Activated naive CD4-positive, alpha-beta T cell treated with anti-CD3 and anti-CD28 coated beads, Interleukin-2, amount 50 U/mL, for 16 hours (primary cell): ENCODE data around the gene TMEM138.

ENCODE experiments used
- DNase-seq: peaks from one replicate; pipeline ENCODE4 v3.0.0-alpha.2; 2020

The TMEM138 gene

GRCh38 chr11:61411589-61411988 is 49.4 kb downstream of the TMEM138 start:
- DNase-seq = no peak

GRCh38 chr11:61413496-61413895 is 51.3 kb downstream of the TMEM138 start:
- no peak for DNase-seq

- no peak for DNase-seq
Observed at GRCh38 chr11:61414547-61414946, 52.4 kb downstream of the TMEM138 start.

GRCh38 chr11:61415381-61415780 is 53.2 kb downstream of the TMEM138 start:
- no peak for DNase-seq

GRCh38 chr11:61416941-61417340 is 54.8 kb downstream of the TMEM138 start:
- no peak for DNase-seq

- no peak for DNase-seq
Observed at GRCh38 chr11:61417670-61418069, 55.5 kb downstream of the TMEM138 start.

GRCh38 chr11:61418136-61418535 is 56.0 kb downstream of the TMEM138 start:
- DNase-seq = no peak
